IMR-90 (cell line): ENCODE results near the gene RSRC1. TPM values are rescaled to one million over a fixed set of nuclear protein-coding genes. Genes with fewer than 3 reads are reported as not detected.

ENCODE experiments used
- ATAC-seq: fragments of 200-7000 bp; cut with Tn5 transposase; 2 replicates; pipeline ENCODE4 v1.9.1; 2020; ENCODE audit warnings: low read depth, mild to moderate bottlenecking, moderate library complexity
- BruUV-seq: library from RNA; stranded (reverse); fragments of 400-500 nt; replicated peaks from 2 replicates; lab custom pipeline; 2021; lab: Mats Ljungman, UMichigan
- CTCF ChIA-PET: fragments of 300-600 bp; formaldehyde crosslinking; extraction: SDS; loops from one replicate; lab custom pipeline; 2021; ENCODE audit warnings: antibody characterized with exemption; lab: Yijun Ruan, JAX
- POLR2A ChIA-PET: fragments of 300-600 bp; sonication (Branson Sonifier 250); formaldehyde crosslinking; loops from one replicate; lab custom pipeline; 2022; ENCODE audit warnings: antibody characterized with exemption; ENCODE audit not compliant: unreplicated experiment; lab: Charles Lee
- DNase-seq: peaks from one replicate; pipeline ENCODE4 v3.0.0; 2013
- H2AFZ ChIP-seq: replicated peaks from 2 replicates; pipeline ENCODE3; 2013; ENCODE audit warnings: low read length, mild to moderate bottlenecking; ENCODE audit not compliant: poor library complexity
- H2AK5ac ChIP-seq: 2 replicates; pipeline ENCODE4 v1.6.1; 2013; ENCODE audit warnings: low read depth, low read length, inconsistent platforms
- H2AK9ac ChIP-seq: replicated peaks from 2 replicates; pipeline ENCODE3; 2013; ENCODE audit warnings: mild to moderate bottlenecking, low read depth, low read length, moderate library complexity; ENCODE audit not compliant: poor library complexity
- H2BK120ac ChIP-seq: 2 replicates; pipeline ENCODE4 v1.6.1; 2013; ENCODE audit warnings: low read depth, low read length, inconsistent platforms
- H2BK15ac ChIP-seq: 3 replicates; pipeline ENCODE4 v1.6.1; 2013; ENCODE audit warnings: low read depth, low read length, inconsistent platforms
- H2BK20ac ChIP-seq: 2 replicates; pipeline ENCODE4 v1.6.1; 2013; ENCODE audit warnings: low read depth, mild to moderate bottlenecking, inconsistent platforms, low read length, moderate library complexity
- H2BK5ac ChIP-seq: 2 replicates; pipeline ENCODE4 v1.6.1; 2013; ENCODE audit warnings: mild to moderate bottlenecking, low read depth, low read length, inconsistent platforms; ENCODE audit not compliant: poor library complexity, severe bottlenecking
- H3K14ac ChIP-seq: replicated peaks from 2 replicates; pipeline ENCODE4 v1.6.1; 2013; ENCODE audit warnings: low read depth, low read length, inconsistent platforms
- H3K18ac ChIP-seq: 2 replicates; pipeline ENCODE4 v1.6.1; 2013; ENCODE audit warnings: low read depth, low read length, control low read depth
- H3K23ac ChIP-seq: 2 replicates; pipeline ENCODE4 v1.6.1; 2013; ENCODE audit warnings: low read depth, low read length, inconsistent platforms
- H3K27ac ChIP-seq: 2 replicates; pipeline ENCODE4 v1.5.1; 2013; ENCODE audit warnings: mild to moderate bottlenecking, control low read depth, low read length; ENCODE audit not compliant: insufficient read depth
- H3K27me3 ChIP-seq: 2 replicates; pipeline ENCODE4 v1.6.1; 2013; ENCODE audit warnings: low read length; ENCODE audit not compliant: control insufficient read depth, insufficient read depth
- H3K36me3 ChIP-seq: 2 replicates; pipeline ENCODE4 v1.6.1; 2013; ENCODE audit warnings: low read length, mixed read lengths; ENCODE audit not compliant: control insufficient read depth, insufficient read depth
- H3K4ac ChIP-seq: 2 replicates; pipeline ENCODE4 v1.6.1; 2013; ENCODE audit warnings: low read depth, low read length, inconsistent platforms
- H3K4me1 ChIP-seq: 2 replicates; pipeline ENCODE4 v1.6.1; 2013; ENCODE audit warnings: low read length, mixed read lengths; ENCODE audit not compliant: control insufficient read depth, insufficient read depth
- H3K4me2 ChIP-seq: 2 replicates; pipeline ENCODE4 v1.6.1; 2013; ENCODE audit warnings: low read depth, mild to moderate bottlenecking, control low read depth, low read length, moderate library complexity
- H3K4me3 ChIP-seq: 2 replicates; pipeline ENCODE4 v1.5.1; 2013; ENCODE audit warnings: low read depth, mild to moderate bottlenecking, control low read depth, low read length, moderate library complexity; ENCODE audit not compliant: insufficient read depth
- H3K56ac ChIP-seq: 2 replicates; pipeline ENCODE4 v1.6.1; 2013; ENCODE audit warnings: low read length, inconsistent platforms; ENCODE audit not compliant: insufficient read depth; ENCODE audit errors: extremely low read depth
- H3K79me1 ChIP-seq, 2 experiments: 2 replicates each; pipeline ENCODE4 v1.6.1; 2013; ENCODE audit warnings: low read length in 2 of 2, inconsistent platforms in 1 of 2, low read depth in 1 of 2
- H3K9ac ChIP-seq: 2 replicates; pipeline ENCODE4 v1.6.1; 2013; ENCODE audit warnings: low read depth, low read length, control low read depth
- H3K9me1 ChIP-seq: 2 replicates; pipeline ENCODE4 v1.6.1; 2013; ENCODE audit warnings: low read length, inconsistent platforms; ENCODE audit not compliant: insufficient read depth
- H3K9me3 ChIP-seq: 2 replicates; pipeline ENCODE4 v1.6.1; 2013; ENCODE audit warnings: low read length; ENCODE audit not compliant: control insufficient read depth, insufficient read depth
- H4K20me1 ChIP-seq: 2 replicates; pipeline ENCODE4 v1.6.1; 2013; ENCODE audit warnings: low read length, inconsistent platforms; ENCODE audit not compliant: insufficient read depth
- H4K5ac ChIP-seq: 2 replicates; pipeline ENCODE4 v1.6.1; 2013; ENCODE audit warnings: mild to moderate bottlenecking, low read depth, low read length, control low read depth
- H4K8ac ChIP-seq, 2 experiments: 2 replicates each; pipeline ENCODE4 v1.6.1; 2013; ENCODE audit warnings: low read depth in 2 of 2, low read length in 2 of 2, control low read depth in 1 of 2, inconsistent platforms in 1 of 2
- H4K91ac ChIP-seq: 2 replicates; pipeline ENCODE4 v1.6.1; 2013; ENCODE audit warnings: low read depth, low read length, inconsistent platforms; ENCODE audit not compliant: insufficient read depth
- BHLHE40 ChIP-seq: fragments of 150-350 bp; IDR thresholded peaks from 2 replicates; pipeline ENCODE4 v1.6.1; 2016; ENCODE audit warnings: mild to moderate bottlenecking, low read depth, low read length
- CEBPB ChIP-seq: IDR thresholded peaks from 2 replicates; pipeline ENCODE4 v1.6.1; 2012; ENCODE audit warnings: low read depth, low read length, improper control_type of control experiment
- CHD1 ChIP-seq: IDR thresholded peaks from 2 replicates; pipeline ENCODE4 v1.6.1; 2012; ENCODE audit warnings: low read depth, low read length, improper control_type of control experiment
- FOS ChIP-seq: fragments of 150-350 bp; IDR thresholded peaks from 2 replicates; pipeline ENCODE4 v1.6.1; 2016; ENCODE audit warnings: low read depth, low read length
- MAFK ChIP-seq: IDR thresholded peaks from 2 replicates; pipeline ENCODE4 v1.6.1; 2012; ENCODE audit warnings: low read depth, low read length, improper control_type of control experiment
- MAZ ChIP-seq: IDR thresholded peaks from 2 replicates; pipeline ENCODE4 v1.6.1; 2012; ENCODE audit warnings: low read depth, mild to moderate bottlenecking, low read length, improper control_type of control experiment, moderate library complexity, borderline replicate concordance
- MXI1 ChIP-seq: IDR thresholded peaks from 2 replicates; pipeline ENCODE4 v1.6.1; 2012; ENCODE audit warnings: low read depth, mild to moderate bottlenecking, low read length, moderate library complexity, borderline replicate concordance
- NFE2L2 ChIP-seq: fragments of 150-350 bp; IDR thresholded peaks from 2 replicates; pipeline ENCODE4 v1.6.1; 2016; ENCODE audit warnings: low read depth, mild to moderate bottlenecking, low read length
- POLR2A ChIP-seq: IDR thresholded peaks from 2 replicates; pipeline ENCODE4 v1.6.1; 2012; ENCODE audit warnings: mild to moderate bottlenecking, low read depth, low read length
- RAD21 ChIP-seq: IDR thresholded peaks from 2 replicates; pipeline ENCODE4 v1.6.1; 2012; ENCODE audit warnings: low read length, improper control_type of control experiment
- RCOR1 ChIP-seq: IDR thresholded peaks from 2 replicates; pipeline ENCODE4 v1.6.1; 2012; ENCODE audit warnings: mild to moderate bottlenecking, low read length, improper control_type of control experiment; ENCODE audit not compliant: insufficient replicate concordance
- RFX5 ChIP-seq: IDR thresholded peaks from 2 replicates; pipeline ENCODE4 v1.8.0; 2012; ENCODE audit warnings: low read depth, mild to moderate bottlenecking, low read length, moderate library complexity
- SMC3 ChIP-seq: fragments of 150-350 bp; IDR thresholded peaks from 2 replicates; pipeline ENCODE4 v1.6.1; 2016; ENCODE audit warnings: low read depth, mild to moderate bottlenecking, antibody characterized with exemption, low read length, moderate library complexity
- WGBS, 2 experiments: methylation state at CpG; one replicate each; pipeline versions ENCODE4 v1.1.5 to v1.1.7; 2013; ENCODE audit warnings: missing lambda C conversion rate in 2 of 2; ENCODE audit not compliant: insufficient read length in 1 of 2; ENCODE audit errors: extremely low coverage in 2 of 2; 5-methylcytosine and 5-hydroxymethylcytosine counted together
- dilution Hi-C: fragments of 300-500 bp; cut with HindIII; formaldehyde crosslinking; loops from one replicate; pipeline ENCODE4 v1.14.3; 2018; ENCODE audit warnings: low sequenced_read_pairs; ENCODE audit not compliant: unreplicated experiment
- in situ Hi-C: fragments of 300-500 bp; cut with MboI; formaldehyde crosslinking; loops from 3 replicates; pipeline ENCODE4 v1.14.3; 2019; ENCODE audit warnings: low sequenced_read_pairs, inconsistent platforms, mixed read lengths
- intact Hi-C: fragments of 100-400 bp; cut with micrococcal nuclease; formaldehyde crosslinking; loops from 2 replicates; pipeline ENCODE4 v1.10.0; 2022
- polyA plus RNA-seq, 3 experiments: library from polyadenylated mRNA; depleted of rRNA; stranded (reverse); fragments of >200 nt; gene quantifications; 2 replicates each; pipeline ENCODE4 v1.2.3, GENCODE V29; 2012; ENCODE audit warnings: low replicate concordance in 1 of 3
- total RNA-seq: library from RNA; depleted of rRNA; stranded (reverse); fragments of >200 nt; gene quantifications from 2 replicates; pipeline ENCODE4 v1.2.3, GENCODE V29; 2012
- TF ChIP-seq, protein P1 (sequence below): fragments of 150-350 bp; IDR thresholded peaks from 2 replicates; pipeline ENCODE4 v1.6.1; 2017; ENCODE audit warnings: mild to moderate bottlenecking, antibody characterized with exemption, low read length, low read depth
- TF ChIP-seq, protein P2 (sequence below): fragments of 150-350 bp; IDR thresholded peaks from 2 replicates; pipeline ENCODE4 v1.6.1; 2016; ENCODE audit warnings: low read depth, mild to moderate bottlenecking, low read length, moderate library complexity, borderline replicate concordance
- TF ChIP-seq, protein P3 (sequence below): conservative IDR thresholded peaks from 2 replicates; pipeline ENCODE4 v1.5.1; 2012; ENCODE audit warnings: mild to moderate bottlenecking, low read depth, low read length, improper control_type of control experiment

The RSRC1 gene
- total and polyA plus RNA-seq, 2 of the 4 experiments (the other 2 are of a cell fraction) = 3.8 to 41.8 TPM

DNA sequence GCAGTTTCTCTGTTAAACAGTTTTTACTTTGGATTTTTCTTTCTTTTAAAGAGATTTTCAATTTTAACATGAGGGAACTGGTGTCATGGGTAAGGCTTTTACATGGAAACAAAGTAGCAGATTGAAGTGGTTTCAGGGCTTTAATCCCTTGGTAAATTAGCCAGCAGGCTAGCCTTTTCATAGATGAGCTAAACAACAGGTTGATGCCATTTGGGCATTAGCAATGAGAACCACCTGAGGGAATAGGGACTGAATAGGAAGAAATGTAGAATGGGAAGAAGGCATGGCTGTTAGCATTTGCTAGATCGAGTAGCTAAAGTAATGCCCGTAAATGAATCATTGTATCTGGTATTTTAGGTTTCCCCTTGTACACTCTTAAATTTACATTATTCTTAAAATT lies 295.6 kb downstream of the RSRC1 start:
- H3K27me3 ChIP-seq = no peaks in the 10 kb centered on the region
- no peak overlapping the region for H3K56ac ChIP-seq
- H3K27ac ChIP-seq = no peak overlapping the region
- H2AK9ac ChIP-seq = no peak overlapping the region
- no peak for TF ChIP-seq CHD1
- TF ChIP-seq MAFK = no peak
- TF ChIP-seq POLR2A = no peak
- TF ChIP-seq CEBPB = no peak
- no peak for TF ChIP-seq NFE2L2
- TF ChIP-seq, protein P1, sequence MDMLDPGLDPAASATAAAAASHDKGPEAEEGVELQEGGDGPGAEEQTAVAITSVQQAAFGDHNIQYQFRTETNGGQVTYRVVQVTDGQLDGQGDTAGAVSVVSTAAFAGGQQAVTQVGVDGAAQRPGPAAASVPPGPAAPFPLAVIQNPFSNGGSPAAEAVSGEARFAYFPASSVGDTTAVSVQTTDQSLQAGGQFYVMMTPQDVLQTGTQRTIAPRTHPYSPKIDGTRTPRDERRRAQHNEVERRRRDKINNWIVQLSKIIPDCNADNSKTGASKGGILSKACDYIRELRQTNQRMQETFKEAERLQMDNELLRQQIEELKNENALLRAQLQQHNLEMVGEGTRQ = no peak
- no peak for TF ChIP-seq MAZ
- TF ChIP-seq, protein P2, sequence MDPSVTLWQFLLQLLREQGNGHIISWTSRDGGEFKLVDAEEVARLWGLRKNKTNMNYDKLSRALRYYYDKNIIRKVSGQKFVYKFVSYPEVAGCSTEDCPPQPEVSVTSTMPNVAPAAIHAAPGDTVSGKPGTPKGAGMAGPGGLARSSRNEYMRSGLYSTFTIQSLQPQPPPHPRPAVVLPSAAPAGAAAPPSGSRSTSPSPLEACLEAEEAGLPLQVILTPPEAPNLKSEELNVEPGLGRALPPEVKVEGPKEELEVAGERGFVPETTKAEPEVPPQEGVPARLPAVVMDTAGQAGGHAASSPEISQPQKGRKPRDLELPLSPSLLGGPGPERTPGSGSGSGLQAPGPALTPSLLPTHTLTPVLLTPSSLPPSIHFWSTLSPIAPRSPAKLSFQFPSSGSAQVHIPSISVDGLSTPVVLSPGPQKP = no peak
- TF ChIP-seq SMC3 = no peak
- TF ChIP-seq, protein P3, sequence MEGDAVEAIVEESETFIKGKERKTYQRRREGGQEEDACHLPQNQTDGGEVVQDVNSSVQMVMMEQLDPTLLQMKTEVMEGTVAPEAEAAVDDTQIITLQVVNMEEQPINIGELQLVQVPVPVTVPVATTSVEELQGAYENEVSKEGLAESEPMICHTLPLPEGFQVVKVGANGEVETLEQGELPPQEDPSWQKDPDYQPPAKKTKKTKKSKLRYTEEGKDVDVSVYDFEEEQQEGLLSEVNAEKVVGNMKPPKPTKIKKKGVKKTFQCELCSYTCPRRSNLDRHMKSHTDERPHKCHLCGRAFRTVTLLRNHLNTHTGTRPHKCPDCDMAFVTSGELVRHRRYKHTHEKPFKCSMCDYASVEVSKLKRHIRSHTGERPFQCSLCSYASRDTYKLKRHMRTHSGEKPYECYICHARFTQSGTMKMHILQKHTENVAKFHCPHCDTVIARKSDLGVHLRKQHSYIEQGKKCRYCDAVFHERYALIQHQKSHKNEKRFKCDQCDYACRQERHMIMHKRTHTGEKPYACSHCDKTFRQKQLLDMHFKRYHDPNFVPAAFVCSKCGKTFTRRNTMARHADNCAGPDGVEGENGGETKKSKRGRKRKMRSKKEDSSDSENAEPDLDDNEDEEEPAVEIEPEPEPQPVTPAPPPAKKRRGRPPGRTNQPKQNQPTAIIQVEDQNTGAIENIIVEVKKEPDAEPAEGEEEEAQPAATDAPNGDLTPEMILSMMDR = no peak
- no peak for TF ChIP-seq MXI1
- TF ChIP-seq RCOR1 = no peak
- TF ChIP-seq RAD21 = no peak
- TF ChIP-seq FOS = no peak
- TF ChIP-seq RFX5 = no peak
- no peak for TF ChIP-seq BHLHE40
- no peak overlapping the region for H4K5ac ChIP-seq
- H4K20me1 ChIP-seq = no peaks in the 10 kb centered on the region
- no peak overlapping the region for H2BK15ac ChIP-seq
- no peak overlapping the region for H4K91ac ChIP-seq
- no peaks in the 10 kb centered on the region for H3K9me1 ChIP-seq
- no TSS peak for BruUV-seq
- DNase-seq (no peak), ATAC-seq (no peak)
- H3K79me1 ChIP-seq = no peaks in the 10 kb centered on the region
- no peak overlapping the region for H3K4me3 ChIP-seq
- no peak overlapping the region for H3K23ac ChIP-seq
- no peak overlapping the region for H3K4ac ChIP-seq
- dilution Hi-C loops (no loop called here), intact Hi-C loops (no loop called here), in situ Hi-C loops (no loop called here)
- H4K8ac ChIP-seq = no peak overlapping the region
- H3K4me1 ChIP-seq = no peaks in the 10 kb centered on the region
- H3K9me3 ChIP-seq = no peaks in the 10 kb centered on the region
- no peak overlapping the region for H3K9ac ChIP-seq
- H2BK120ac ChIP-seq = no peak overlapping the region
- H2BK5ac ChIP-seq = no peak overlapping the region
- no peak overlapping the region for H3K14ac ChIP-seq
- no peaks in the 10 kb centered on the region for H3K36me3 ChIP-seq
- WGBS, 2 experiments = no CpG with 5 or more reads among the region's 2 CpGs
- H2BK20ac ChIP-seq = no peak overlapping the region
- H3K18ac ChIP-seq = no peak overlapping the region
- ChIA-PET CTCF (no interaction called here), POLR2A (no interaction called here)
- H2AFZ ChIP-seq = no peak overlapping the region
- no peak overlapping the region for H3K4me2 ChIP-seq
- H2AK5ac ChIP-seq = no peak overlapping the region
